ENCODE measurements around the gene CTNNBIP1.

The CTNNBIP1 gene

DNA sequence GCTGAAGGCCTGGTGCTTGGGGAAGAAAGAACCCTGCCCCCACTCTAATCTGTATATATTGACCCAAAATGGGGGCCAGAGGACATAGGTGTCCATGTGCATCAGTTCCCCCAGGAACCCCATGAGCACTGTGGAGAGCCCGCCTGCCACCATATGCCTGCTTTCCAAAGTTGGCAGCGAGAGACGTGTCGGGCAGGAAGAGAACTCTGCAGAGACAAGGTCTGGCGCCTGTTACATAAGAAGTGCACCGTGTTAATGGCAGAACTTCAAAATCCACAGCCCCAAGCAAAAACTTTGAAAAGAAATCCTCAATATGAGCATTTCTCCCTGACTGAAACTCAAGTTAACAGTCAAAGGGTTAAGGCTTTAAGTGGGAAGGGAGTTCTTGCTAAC, 8.0 kb downstream of the CTNNBIP1 start (continued):
- TF ChIP-seq PATZ1 (CRISPR knock-in tag; IDR thresholded peaks at IDR 0.05; ENCODE audit: borderline replicate concordance) (no peak), ZNF70 (CRISPR knock-in tag; IDR thresholded peaks at IDR 0.05) (no peak)

GRCh38 chr1:9901148-9902059, 8.7 kb downstream of the CTNNBIP1 start:
- TF ChIP-seq RARB (CRISPR knock-in tag; IDR thresholded peaks at IDR 0.05) (no peak), PPARA (CRISPR knock-in tag; IDR thresholded peaks at IDR 0.05; ENCODE audit: borderline replicate concordance) (no peak), BACH2 (CRISPR knock-in tag; IDR thresholded peaks at IDR 0.05; ENCODE audit: borderline replicate concordance) (no peak), GLIS3 (CRISPR knock-in tag; IDR thresholded peaks at IDR 0.05) (no peak), ZNF70 (CRISPR knock-in tag; IDR thresholded peaks at IDR 0.05) (no peak), SNAI2 (CRISPR knock-in tag; IDR thresholded peaks at IDR 0.05) (no peak)
- ATAC-seq = no peak

DNA sequence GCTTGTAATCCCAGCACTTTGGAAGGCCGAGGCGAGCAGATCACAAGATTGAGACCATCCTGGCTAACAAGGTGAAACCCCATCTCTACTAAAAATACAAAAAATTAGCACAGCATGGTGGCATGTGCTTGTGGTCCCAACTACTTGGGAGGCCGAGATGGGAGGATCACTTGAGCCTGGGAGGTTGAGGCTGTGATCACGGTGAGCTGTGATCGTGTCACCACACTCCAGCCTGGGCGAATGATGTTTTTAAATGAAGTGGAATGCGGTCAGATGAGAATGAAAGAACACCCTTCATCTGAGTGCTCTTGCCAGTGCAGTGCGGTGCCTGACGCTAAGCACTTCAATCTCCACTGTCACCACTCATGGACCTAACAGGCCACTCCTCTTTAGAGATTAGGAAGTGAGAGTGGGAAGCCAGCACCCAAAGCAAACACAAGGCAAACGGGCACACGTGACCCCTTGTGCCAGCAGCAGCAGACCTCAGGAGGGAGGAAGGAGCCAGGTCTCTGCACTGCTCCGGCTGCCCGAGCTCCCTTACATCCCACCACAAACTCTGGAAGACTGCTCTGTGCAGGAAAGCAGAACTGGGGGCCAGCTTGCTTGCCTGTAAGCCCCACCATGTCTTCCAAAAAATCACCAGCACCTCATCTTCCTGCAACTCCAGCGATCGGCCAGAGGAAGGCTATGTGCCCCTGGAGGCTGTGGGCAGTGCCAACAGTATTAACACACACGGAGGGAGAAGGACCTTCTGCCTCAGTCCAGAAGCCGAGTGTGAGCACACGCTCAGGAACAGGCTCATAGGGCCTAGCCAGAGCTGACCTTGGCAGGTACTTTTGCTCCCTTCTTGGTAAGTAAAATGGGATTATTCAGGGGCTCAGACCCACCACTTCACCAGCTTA, 9.7 kb downstream of the CTNNBIP1 start:
- no peak for ATAC-seq
- TF ChIP-seq TOX (CRISPR knock-in tag; IDR thresholded peaks at IDR 0.05; ENCODE audit: borderline replicate concordance) (no peak), ZFP3 (CRISPR knock-in tag; IDR thresholded peaks at IDR 0.05) (no peak), ZNF565 (CRISPR knock-in tag; conservative IDR thresholded peaks at IDR 0.05; ENCODE audit: low read depth) (no peak), PPARA (CRISPR knock-in tag; IDR thresholded peaks at IDR 0.05; ENCODE audit: borderline replicate concordance) (no peak), ARNTL (CRISPR knock-in tag; IDR thresholded peaks at IDR 0.05; ENCODE audit: borderline replicate concordance, low read depth) (no peak), ZFP30 (CRISPR knock-in tag; IDR thresholded peaks at IDR 0.05) (no peak), ZNF8 (CRISPR knock-in tag; IDR thresholded peaks at IDR 0.05) (no peak), ESRRG (CRISPR knock-in tag; IDR thresholded peaks at IDR 0.05) (no peak), CSRNP3 (CRISPR knock-in tag; IDR thresholded peaks at IDR 0.05) (no peak), RARB (CRISPR knock-in tag; IDR thresholded peaks at IDR 0.05) (no peak), BACH2 (CRISPR knock-in tag; IDR thresholded peaks at IDR 0.05; ENCODE audit: borderline replicate concordance) (no peak), PATZ1 (CRISPR knock-in tag; IDR thresholded peaks at IDR 0.05; ENCODE audit: borderline replicate concordance) (no peak)

DNA sequence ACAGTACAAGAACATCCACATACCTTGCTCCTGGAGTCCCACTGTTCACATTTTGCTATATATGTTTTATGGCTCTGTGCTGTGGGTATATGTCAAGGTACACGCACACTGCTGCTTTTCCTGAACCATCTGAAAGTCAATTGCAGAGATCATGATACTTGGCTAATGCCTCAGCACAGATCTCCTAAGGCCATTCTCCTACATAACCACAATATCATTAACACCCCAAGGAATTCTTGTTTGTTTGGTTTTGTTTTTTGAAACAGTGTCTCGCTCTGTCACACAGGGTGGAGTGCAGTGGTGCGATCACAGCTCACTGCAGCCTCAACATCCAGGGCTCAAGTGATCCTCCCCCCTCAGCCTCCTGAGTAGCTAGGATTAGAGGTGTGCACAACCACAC, 16.0 kb downstream of the CTNNBIP1 start:
- TF ChIP-seq ARNTL (CRISPR knock-in tag; IDR thresholded peaks at IDR 0.05; ENCODE audit: borderline replicate concordance, low read depth) (no peak), CREB5 (CRISPR knock-in tag; IDR thresholded peaks at IDR 0.05; ENCODE audit: low read depth) (no peak)
- ATAC-seq = peak; percentile 9; the same call in 1 of the 3 replicates
